Ovary (tissue), 9 donors: ENCODE measurements around the gene ADCY10. TPM values are rescaled to one million over a fixed set of nuclear protein-coding genes. Genes with fewer than 3 reads are reported as not detected.

Experiments used
- polyA plus RNA-seq, 2 donors: library from polyadenylated mRNA; stranded (reverse); fragments of 200-250 nt in 1 of 2; fragments of 350-450 nt in 1 of 2; fragmentation: Illumina TruSeq in 1 of 2; extraction: RNeasy Lipid Tissue Mini Kit (QIAGEN cat#74804) in 1 of 2; gene quantifications; one replicate each; pipeline ENCODE4 v1.2.3, GENCODE V29; 2013 to 2014
- total RNA-seq, 7 donors: library from RNA; depleted of rRNA in 2 of 7; stranded (reverse); fragments of >200 nt in 2 of 7; fragmentation: NEBNext Ultra II Directional in 3 of 7; extraction: Animal tissue kit (Norgen Biotek cat#: 25700) in 3 of 7; gene quantifications; one replicate each; pipeline versions ENCODE4 v1.1.0 to v1.2.4, GENCODE V29; 2016 to 2023
- donor health status: DM: no; HTN: no; CAD: no; lungs with moderate emphysema.
- donor health status: DM: no; HTN: no; CAD: no.
- donor health status: Bipolar disorder and iron deficiency.
- donor health status: DM: yes; HTN: yes; CAD: no.
- donor health status: DM: no; HTN: no; CAD: no.
- donor health status: DM: yes; HTN: yes; CAD: no.

ADCY10 gene
- total and polyA plus RNA-seq, 9 donors = 0.05 to 0.23 (median 0.08) TPM; not detected in 3

Other genes with a start within 250 kb of the ADCY10 start
- gene MPZL1, start 192.2 kb downstream of the ADCY10 start, total RNA-seq = 100 to 1,000 TPM in 3 of 7 donors, 10 to 100 TPM in 4; 43.0 to 114 (median 80.1) TPM
- 100 to 1,000 TPM in 1 of 2 donors, 10 to 100 TPM in 1; 30.3 to 180 TPM for gene MPZL1, start 192.2 kb downstream of the ADCY10 start, polyA plus RNA-seq
- 10 to 100 TPM; 38.3 to 65.9 (median 44.4) TPM for gene DCAF6, start 22.5 kb upstream of the ADCY10 start, total RNA-seq
- gene DCAF6, start 22.5 kb upstream of the ADCY10 start, polyA plus RNA-seq = 10 to 100 TPM; 32.1 to 51.1 TPM
- 10 to 100 TPM; 22.1 to 55.2 (median 49.3) TPM for gene MPC2, start 22.9 kb upstream of the ADCY10 start, total RNA-seq
- 10 to 100 TPM; 45.8 to 91.2 TPM for gene MPC2, start 22.9 kb upstream of the ADCY10 start, polyA plus RNA-seq
- 10 to 100 TPM in 6 of 7 donors, 1 to 10 TPM in 1; 7.4 to 23.4 (median 19.1) TPM for gene GPR161, start 222.8 kb upstream of the ADCY10 start, total RNA-seq
- gene GPR161, start 222.8 kb upstream of the ADCY10 start, polyA plus RNA-seq = 10 to 100 TPM in 1 of 2 donors, 1 to 10 TPM in 1; 8.2 to 13.6 TPM